ENCODE data around the gene LIPC.

DNA sequence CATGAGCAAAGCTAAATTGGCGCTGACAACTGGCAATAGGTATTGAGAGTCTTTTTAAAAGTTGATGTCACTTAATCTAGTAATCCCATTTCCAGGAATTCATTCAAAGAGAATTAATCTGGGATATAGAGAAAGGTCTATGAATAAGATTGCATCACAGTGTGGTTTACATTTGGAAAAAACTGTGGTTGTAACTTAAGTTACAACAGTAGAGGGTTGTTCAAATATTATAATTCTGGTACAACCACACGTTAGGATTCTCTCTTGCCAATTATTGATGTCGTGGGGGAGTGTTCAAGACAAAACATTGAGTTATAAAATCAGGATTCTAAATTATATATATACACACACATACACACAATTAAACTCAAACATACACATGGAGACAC lies 79.8 kb downstream of the LIPC start:
- TF ChIP-seq CBX2 (IDR thresholded peaks at IDR 0.05; ENCODE audit: insufficient read depth, low read length, poor library complexity, severe bottlenecking) (no peak), JUND (IDR thresholded peaks at IDR 0.05; ENCODE audit: borderline replicate concordance, low read depth, low read length) (no peak), JUND (tag; IDR thresholded peaks at IDR 0.05; ENCODE audit: borderline replicate concordance, low read depth, low read length) (no peak), TCFL5 (CRISPR knock-in tag; conservative IDR thresholded peaks at IDR 0.05) (no peak), ELF4 (CRISPR knock-in tag; IDR thresholded peaks at IDR 0.05) (no peak), RAD51 (IDR thresholded peaks at IDR 0.05; ENCODE audit: borderline replicate concordance, low read depth) (no peak), FOS (IDR thresholded peaks at IDR 0.05; ENCODE audit: extremely low read depth, insufficient read length) (no peak), MYC (IDR thresholded peaks at IDR 0.05; ENCODE audit: low read depth, low read length) (no peak), MYC (CRISPR knock-in tag; IDR thresholded peaks at IDR 0.05; ENCODE audit: borderline replicate concordance, low read depth) (no peak), ZNF551 (CRISPR knock-in tag; IDR thresholded peaks at IDR 0.05) (no peak), SRSF9 (IDR thresholded peaks at IDR 0.05; ENCODE audit: borderline replicate concordance, low read depth, low read length) (no peak), SMARCA4 (IDR thresholded peaks at IDR 0.05) (no peak), RFX5 (IDR thresholded peaks at IDR 0.05; ENCODE audit: low read depth, low read length) (no peak), ZNF143 (CRISPR knock-in tag; IDR thresholded peaks at IDR 0.05) (no peak)
- TF ChIP-seq, protein P1, sequence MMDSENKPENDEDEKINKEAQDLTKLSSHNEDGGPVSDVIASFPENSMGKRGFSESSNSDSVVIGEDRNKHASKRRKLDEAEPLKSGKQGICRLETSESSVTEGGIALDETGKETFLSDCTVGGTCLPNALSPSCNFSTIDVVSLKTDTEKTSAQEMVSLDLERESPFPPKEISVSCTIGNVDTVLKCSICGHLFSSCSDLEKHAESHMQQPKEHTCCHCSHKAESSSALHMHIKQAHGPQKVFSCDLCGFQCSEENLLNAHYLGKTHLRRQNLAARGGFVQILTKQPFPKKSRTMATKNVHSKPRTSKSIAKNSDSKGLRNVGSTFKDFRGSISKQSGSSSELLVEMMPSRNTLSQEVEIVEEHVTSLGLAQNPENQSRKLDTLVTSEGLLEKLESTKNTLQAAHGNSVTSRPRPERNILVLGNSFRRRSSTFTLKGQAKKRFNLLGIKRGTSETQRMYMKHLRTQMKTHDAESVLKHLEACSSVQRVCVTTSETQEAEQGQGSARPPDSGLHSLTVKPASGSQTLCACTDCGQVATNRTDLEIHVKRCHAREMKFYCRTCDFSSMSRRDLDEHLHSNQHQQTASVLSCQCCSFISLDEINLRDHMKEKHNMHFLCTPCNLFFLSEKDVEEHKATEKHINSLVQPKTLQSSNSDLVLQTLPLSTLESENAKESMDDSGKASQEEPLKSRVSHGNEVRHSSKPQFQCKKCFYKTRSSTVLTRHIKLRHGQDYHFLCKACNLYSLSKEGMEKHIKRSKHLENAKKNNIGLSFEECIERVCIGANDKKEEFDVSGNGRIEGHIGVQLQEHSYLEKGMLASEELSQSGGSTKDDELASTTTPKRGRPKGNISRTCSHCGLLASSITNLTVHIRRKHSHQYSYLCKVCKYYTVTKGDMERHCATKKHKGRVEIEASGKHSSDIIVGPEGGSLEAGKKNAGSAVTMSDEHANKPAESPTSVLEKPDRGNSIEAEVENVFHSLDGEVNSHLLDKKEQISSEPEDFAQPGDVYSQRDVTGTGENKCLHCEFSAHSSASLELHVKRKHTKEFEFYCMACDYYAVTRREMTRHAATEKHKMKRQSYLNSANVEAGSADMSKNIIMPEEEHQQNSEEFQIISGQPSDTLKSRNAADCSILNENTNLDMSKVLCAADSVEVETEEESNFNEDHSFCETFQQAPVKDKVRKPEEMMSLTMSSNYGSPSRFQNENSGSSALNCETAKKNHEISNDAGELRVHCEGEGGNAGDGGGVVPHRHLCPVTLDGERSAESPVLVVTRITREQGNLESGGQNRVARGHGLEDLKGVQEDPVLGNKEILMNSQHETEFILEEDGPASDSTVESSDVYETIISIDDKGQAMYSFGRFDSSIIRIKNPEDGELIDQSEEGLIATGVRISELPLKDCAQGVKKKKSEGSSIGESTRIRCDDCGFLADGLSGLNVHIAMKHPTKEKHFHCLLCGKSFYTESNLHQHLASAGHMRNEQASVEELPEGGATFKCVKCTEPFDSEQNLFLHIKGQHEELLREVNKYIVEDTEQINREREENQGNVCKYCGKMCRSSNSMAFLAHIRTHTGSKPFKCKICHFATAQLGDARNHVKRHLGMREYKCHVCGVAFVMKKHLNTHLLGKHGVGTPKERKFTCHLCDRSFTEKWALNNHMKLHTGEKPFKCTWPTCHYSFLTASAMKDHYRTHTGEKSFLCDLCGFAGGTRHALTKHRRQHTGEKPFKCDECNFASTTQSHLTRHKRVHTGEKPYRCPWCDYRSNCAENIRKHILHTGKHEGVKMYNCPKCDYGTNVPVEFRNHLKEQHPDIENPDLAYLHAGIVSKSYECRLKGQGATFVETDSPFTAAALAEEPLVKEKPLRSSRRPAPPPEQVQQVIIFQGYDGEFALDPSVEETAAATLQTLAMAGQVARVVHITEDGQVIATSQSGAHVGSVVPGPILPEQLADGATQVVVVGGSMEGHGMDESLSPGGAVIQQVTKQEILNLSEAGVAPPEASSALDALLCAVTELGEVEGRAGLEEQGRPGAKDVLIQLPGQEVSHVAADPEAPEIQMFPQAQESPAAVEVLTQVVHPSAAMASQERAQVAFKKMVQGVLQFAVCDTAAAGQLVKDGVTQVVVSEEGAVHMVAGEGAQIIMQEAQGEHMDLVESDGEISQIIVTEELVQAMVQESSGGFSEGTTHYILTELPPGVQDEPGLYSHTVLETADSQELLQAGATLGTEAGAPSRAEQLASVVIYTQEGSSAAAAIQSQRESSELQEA (IDR thresholded peaks at IDR 0.05; ENCODE audit: low read depth) = no peak
